Measurements from ENCODE around the gene MYRIP.

Gene MYRIP

GRCh38 chr3:40200692-40201316, 391.4 kb downstream of the MYRIP start:
- no peak for DNase-seq

GRCh38 chr3:40201770-40202169, 392.4 kb downstream of the MYRIP start:
- DNase-seq = no peak

- no peak for DNase-seq
Measured at GRCh38 chr3:40206522-40206921, 397.1 kb downstream of the MYRIP start.

- peak; percentile 7 for DNase-seq
Measured at GRCh38 chr3:40207796-40208195, 398.4 kb downstream of the MYRIP start.

GRCh38 chr3:40208251-40208650, 398.8 kb downstream of the MYRIP start:
- DNase-seq = no peak

- DNase-seq = no peak
Measured at GRCh38 chr3:40211579-40211978, 402.2 kb downstream of the MYRIP start.

- DNase-seq = no peak
Measured at GRCh38 chr3:40213556-40213955, 404.1 kb downstream of the MYRIP start.

- no peak for DNase-seq
Measured at GRCh38 chr3:40215015-40215414, 405.6 kb downstream of the MYRIP start.

GRCh38 chr3:40216471-40216870, 407.1 kb downstream of the MYRIP start:
- no peak for DNase-seq

GRCh38 chr3:40223856-40224255, 414.4 kb downstream of the MYRIP start:
- DNase-seq = no peak

- no peak for DNase-seq
Measured at GRCh38 chr3:40224796-40225515, 415.5 kb downstream of the MYRIP start.

GRCh38 chr3:40226636-40227035, 417.2 kb downstream of the MYRIP start:
- no peak for DNase-seq

- DNase-seq = no peak
Measured at GRCh38 chr3:40228792-40229350, 419.5 kb downstream of the MYRIP start.

- no peak for DNase-seq
Measured at GRCh38 chr3:40229386-40229785, 420.0 kb downstream of the MYRIP start.

- DNase-seq = no peak
Measured at GRCh38 chr3:40229963-40230362, 420.6 kb downstream of the MYRIP start.

- no peak for DNase-seq
Measured at GRCh38 chr3:40230382-40230781, 421.0 kb downstream of the MYRIP start.

GRCh38 chr3:40232626-40233025, 423.2 kb downstream of the MYRIP start:
- no peak for DNase-seq

GRCh38 chr3:40237159-40237558, 427.8 kb downstream of the MYRIP start:
- DNase-seq = no peak

GRCh38 chr3:40237889-40238571, 428.6 kb downstream of the MYRIP start:
- DNase-seq = no peak

GRCh38 chr3:40240921-40241320, 431.5 kb downstream of the MYRIP start:
- no peak for DNase-seq

- DNase-seq = no peak
Measured at GRCh38 chr3:40242216-40242615, 432.8 kb downstream of the MYRIP start.

- no peak for DNase-seq
Measured at GRCh38 chr3:40242638-40243037, 433.2 kb downstream of the MYRIP start.

- DNase-seq = no peak
Measured at GRCh38 chr3:40243056-40243455, 433.6 kb downstream of the MYRIP start.

Data from fibroblast of skin of right quadriceps (primary cell).